ENCODE measurements around the gene UBE3C.

GRCh38 chr7:157309988-157310668 is 171.4 kb downstream of the UBE3C start:
- TF ChIP-seq HDGF (IDR thresholded peaks at IDR 0.05; ENCODE audit: borderline replicate concordance) (no peak), SP1 (IDR thresholded peaks at IDR 0.05) (no peak), L3MBTL2 (conservative IDR thresholded peaks at IDR 0.05) (no peak)

All from HEK293T (cell line).